HG03280 (cell line): Measurements from ENCODE around the gene FNDC3A.
A peak's percentile ranks its signal among the peaks of the same experiment; 100 is the strongest.
"Not testable (repeated sequence)": the region's sequence is repeated elsewhere in the genome, so short reads cannot be mapped to it uniquely, and the experiment has no call there.

Experiments
- ATAC-seq: cut with Tn5 transposase; IDR thresholded peaks from one replicate; pipeline ENCODE4 v1.9.1; 2021; ENCODE audit warnings: mild to moderate bottlenecking, moderate library complexity; ENCODE audit not compliant: unreplicated experiment

Gene FNDC3A

DNA sequence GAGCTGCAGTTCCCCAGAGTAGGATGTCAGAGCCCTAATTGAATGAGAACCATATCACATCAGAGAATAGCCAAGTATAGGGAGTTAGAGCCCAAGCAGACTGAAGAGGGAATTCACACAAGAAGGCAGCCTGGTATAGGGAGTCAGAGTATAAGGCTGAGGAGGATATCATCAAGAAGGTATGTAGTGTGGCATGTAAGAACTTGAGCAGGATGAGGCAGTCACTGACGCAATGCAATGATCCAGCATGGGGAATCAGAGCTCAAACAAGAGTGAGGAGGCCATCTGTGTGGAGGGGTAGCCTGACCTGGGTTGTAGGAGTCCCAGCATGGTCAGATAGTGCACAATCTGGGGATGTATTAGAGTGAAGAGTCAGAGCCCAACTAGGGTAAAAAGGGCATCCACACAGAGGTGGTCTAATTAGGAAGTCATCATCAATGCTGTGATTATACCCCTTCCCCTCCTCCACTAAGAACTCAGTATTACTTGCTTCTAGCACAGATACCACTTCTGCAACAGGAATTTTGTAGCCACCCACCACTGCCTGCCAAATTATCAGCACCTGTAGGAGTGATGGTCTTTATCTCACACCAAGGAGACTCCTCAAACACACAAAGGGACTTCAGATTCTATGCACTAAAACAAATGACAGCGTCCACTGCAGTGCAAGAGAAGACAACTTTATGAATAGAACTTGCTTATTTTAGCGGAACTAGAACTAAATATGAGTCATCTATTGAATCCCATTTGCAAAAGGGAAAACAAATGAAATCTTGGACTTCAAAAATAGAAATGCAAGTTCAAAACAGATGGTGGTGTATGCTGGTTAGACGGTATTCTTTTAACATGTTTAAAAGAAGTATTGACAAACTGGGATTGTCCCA is 107.2 kb downstream of the FNDC3A start:
- ATAC-seq: peak; percentile 70

DNA sequence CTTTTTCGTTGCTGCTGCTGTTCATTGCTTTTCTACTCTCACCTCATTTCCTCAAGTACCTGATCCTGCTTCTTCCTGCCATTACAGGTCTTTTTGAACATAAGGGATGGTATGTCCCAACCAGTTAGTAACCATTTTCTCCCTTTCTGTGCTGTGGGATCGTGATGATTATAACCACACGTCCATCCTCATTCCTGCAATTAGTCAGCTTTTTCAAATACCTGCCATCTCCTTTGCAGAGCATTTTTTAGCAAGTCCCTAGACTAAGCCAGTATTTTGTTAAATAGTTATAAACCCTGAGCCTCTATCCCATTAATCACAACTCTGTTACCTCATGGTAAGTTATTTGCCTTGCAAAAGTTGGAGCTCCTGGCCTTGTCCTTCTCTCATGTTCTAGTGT is 109.2 kb downstream of the FNDC3A start:
- no peak for ATAC-seq

DNA sequence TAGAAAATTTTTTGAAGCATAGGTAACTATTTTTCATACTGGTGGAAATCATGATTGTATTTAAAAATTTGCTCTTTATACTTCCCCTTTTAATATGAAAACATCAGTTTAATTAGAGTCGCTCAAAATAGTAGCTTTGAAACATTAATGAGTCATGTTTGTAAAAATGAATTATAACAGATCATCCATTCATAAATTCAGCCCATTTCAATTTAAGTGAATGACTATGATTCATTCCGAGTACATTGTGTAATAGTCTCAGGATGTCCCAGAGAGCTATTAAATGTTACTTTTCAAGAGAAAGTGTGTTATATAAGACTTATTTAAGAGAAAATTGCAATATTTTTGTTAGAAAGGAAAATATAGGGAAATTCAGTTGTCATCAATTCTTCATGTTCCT is 111.0 kb downstream of the FNDC3A start:
- ATAC-seq: no peak

DNA sequence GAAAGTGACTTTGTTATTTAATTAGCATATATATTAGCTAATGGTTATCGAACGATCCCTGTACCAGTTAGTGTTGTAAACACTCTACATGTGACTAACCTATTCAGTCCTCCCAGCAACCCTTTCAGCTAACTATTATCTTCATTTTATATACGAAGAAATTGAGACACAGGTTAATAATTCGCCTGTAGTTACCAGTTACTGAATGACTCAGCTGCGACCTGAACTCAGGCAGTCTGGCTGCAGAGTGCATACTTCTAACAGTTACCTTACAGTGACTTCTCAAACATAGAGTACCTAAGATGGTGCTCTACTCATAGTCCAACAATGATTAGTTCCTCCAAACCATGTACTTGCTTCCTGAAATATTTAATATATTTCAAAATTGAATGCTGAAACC is 117.7 kb downstream of the FNDC3A start:
- no peak for ATAC-seq

DNA sequence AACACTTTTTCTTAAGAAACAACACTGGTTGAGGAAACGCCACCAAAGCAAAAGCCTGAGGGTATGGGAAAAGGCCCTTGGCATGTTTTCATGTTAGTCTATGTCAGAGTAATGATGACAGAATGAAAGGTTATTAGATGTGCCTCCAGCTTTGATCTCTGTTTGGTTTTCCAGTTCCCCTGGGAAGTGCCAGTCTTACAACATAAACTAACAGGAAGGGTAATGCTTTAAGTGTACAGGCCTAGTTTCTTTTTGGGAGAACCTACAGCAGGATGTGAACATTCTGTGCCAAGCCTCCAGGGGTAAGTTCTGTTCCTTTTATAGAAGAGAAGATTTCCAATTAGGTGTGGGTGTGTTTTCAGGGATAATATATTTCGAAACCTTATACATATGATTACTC is 121.7 kb downstream of the FNDC3A start:
- no peak for ATAC-seq

DNA sequence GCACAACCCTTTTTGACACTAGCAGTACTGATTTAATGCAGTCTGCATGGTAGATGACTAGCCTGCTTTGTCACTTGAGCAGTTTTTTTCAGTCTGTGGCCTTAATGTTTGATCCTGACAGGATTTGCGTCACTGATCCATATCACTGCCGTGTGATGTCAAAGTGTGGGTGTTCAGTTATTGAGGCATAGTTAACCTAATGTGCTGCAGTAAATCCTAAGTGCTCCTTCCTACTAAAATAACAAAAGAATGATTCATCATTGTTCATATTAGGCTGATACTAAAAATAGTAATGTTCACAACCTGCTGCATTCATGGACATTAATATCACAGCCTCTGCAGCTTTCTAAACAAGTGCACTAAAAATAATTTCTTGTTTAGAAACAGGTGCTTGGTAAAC is 122.5 kb downstream of the FNDC3A start:
- ATAC-seq: no peak

DNA sequence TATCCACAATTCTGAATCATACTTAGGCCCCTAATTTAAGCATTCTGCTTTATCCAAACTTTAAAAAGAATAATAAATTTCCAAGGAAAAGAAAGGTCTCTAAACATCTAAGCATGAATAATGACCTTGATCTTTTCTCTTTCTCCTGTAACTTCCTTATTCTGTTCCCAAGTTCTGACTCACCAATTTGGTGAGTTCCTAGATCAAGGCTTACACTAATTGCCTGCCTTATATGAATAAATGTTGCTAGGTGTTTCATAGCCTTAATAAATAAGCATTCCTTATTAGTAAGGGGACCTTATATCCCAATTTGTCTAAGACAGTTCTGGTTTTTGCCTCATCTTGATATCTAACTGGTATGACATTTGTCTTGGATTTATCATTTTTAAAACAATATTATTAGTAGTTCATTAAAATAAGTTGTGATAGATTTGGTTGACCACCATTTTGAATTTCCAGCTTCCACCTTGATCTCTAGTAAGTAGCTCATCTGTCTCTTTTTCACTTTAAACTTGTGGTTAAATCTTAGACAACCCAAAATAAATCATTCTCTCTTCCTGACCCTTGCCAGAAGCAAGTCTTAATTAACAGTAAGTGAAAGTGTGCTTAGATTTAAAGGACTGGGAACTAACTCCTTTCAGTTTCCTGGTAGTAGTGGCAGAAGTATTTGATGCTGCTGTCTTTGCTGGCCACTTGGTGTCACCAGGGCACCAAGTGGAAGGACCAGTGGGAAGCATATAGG is 123.2 kb downstream of the FNDC3A start:
- ATAC-seq: no peak

DNA sequence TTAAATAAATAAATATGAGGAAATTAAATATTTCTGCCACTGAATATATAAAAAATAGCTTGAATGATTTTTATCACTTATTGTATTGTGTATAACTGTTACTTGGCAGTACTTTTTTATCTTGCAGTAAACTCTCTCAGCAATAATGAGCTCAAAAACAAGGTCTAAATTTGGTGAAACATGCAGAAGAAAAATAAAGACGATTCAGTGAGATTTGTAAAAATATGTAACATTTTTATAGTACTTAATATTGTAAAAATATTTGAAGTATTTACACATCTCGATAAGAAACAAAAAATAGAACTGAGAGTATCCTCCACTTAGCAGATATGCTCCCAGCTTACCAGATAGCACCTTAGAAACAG is 123.8 kb downstream of the FNDC3A start:
- no peak for ATAC-seq

DNA sequence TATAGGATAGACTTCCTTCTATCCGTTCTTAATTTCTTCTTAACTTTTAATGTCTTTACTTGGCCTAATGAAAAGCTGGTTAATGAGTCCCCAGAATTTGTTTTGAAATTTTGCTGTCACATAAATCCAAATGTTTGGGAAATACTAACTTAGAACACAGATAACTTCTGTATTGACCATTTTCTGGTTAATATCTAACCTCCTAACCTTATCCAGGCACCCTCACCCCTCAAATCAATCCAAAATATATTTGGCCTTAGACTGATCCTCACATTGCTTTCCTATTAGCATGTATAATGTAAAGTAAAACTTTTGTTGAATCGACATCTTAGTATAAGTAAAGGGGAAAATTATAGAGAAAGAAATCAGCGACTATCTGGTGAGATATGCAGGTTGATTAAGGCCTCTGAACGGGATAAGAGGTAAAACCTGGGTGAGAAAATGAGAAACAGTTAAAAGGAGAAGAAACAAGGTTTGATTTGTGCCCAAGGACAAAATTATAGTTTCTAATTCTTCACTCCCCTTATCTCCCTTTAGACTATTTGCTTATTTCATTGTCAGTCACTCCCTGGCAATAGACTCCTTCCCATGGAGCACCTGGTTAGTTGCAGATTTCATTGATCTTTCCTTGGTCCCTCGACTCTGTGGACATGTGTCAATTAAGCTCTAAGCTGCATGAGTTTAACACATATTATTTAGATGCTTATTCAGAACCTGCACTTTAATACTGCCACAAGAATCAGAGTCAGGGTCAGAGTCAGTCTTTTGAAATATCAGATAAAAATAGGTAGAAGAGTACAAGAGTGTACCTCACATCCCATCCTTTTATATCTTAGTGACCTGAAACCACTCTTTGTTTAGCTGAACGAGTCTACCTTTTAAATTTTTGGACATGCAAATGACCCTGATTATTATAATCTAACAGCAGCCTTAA is 125.2 kb downstream of the FNDC3A start:
- no peak for ATAC-seq

DNA sequence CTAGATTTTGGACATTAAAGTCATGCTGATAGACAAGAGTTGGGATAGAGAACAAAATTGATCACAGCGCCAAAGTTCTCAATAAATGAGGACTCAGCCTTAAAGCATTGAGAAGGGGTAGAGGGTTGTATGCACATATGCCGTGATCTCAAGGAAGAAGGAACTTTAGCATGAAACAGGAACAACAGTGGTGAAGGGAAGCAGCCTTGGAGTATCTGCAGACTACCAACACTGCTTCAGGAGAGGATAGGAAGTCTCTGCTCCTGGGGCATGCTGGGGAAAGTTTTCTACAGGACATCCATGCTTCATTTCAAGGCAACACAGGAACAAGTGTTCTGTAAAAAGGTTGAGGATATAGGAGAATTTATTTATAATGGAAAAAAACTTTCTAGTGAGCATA is 132.5 kb downstream of the FNDC3A start:
- no peak for ATAC-seq

DNA sequence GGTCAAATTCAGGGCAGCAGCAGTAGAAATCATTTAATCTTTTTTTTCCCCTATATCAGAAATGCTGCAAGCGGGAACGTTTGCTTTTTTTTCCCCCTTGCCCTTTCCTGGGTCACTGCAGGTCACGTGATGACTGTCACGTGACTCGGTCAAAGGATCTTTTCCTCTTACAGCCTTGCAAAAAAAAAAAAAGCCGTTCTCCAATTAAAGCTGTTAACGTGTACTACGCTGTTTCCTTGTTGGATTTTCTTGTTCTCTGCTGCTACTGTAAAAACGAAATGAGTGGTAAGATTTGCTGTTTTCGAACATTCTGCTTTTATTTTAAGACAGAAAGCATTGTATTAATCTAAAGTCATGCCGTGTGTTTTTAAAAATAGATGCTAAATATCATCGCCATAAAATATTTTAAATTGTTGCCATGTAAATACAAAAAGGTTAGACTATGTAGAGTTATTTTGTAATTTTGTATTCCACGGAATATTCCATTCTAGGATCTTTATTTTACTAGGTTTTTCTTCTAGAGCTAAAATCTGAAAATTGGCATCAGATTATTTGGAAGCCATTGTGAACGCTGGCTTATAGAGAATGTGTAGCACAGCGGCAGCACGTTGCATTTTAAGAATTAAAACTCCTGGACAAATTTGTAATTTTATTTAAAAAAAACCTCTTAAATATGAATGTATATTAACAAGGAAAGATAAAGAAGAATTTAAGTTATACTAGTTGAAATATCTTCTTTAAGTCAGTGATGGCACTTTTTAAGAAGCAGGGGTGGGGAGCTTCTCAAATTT is 134.6 kb downstream of the FNDC3A start:
- ATAC-seq: no peak

DNA sequence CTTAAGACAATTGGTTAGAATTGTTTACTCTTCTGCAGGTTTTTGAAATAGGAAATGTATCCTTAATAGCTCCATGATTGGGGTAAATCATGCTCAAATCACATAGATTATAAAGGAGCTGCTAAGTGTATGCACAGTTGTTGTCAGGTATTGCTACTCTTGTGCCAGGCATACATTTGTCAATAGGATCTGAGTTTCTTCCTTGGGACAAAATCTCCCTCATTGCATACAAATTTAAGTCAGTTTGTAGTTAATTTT is 135.1 kb downstream of the FNDC3A start:
- no peak for ATAC-seq

DNA sequence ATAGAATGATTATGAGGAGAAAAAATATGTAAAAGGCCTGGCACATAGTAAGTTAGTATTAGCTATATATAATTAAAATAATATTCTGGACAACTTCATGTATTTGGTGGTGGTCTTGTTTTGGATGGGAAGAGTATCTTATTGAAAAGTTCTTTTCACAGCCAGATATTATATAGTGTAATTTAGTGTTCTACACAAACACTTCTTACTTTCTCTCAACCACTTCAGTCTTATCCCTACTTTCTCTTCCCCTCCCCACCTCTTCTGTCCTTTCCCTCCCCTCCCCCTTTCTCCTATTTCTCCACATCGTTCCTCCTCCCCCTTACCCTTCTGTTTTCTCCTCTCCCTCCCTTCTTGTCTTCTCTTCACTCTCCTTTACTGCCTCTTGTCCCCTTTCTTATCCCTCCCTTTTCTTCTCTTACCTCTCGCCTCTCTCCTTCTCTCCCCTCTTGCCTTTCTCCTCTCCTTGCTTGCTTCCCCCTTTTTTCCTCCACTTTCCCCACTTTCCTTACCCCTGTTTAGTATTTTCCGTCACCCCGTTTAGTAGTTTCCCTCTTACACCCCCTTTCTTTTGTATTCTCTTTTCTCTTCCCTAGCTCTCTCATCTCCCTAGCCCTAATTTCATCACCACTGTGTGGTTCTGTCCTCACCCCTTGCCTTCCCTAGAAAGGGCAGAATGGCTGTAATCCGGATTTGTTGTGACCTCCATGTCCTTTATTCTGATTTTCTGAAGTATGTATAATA is 137.2 kb downstream of the FNDC3A start:
- no peak for ATAC-seq

DNA sequence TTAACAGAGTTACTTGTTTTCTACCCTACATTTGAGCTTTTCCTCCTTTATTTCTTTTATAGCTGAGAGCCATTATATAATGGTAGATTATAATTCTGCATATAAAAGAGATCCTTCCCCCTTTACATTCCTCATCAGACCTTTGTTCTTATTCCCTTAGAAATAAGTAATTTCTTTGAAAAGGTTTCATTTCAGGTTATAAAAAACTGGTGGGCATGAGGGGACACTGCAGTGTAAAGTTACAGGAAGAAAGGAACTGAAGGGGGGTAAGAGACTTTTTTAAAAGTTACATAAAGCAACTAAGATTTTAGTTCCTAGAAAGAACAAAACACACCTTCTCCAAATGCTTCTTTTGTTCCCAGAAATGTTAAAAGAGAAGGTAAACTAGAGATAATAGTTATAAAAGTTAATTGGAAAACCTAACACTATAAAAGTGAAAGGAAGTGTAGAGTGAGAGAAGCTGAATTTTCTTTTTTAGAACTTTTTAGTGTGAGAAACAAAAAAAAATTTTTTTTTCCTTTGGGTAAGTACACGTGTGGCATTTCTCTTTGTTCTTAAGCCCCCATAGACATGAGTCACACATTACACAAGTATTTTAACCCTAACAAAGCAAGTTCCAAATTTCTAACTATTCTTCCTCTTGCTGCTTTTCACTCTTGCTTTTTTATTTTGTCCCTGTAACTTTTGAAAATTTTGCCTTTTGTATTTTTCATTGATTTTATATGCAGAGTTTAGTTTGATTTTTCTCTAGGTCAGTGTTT is 138.0 kb downstream of the FNDC3A start:
- no peak for ATAC-seq

DNA sequence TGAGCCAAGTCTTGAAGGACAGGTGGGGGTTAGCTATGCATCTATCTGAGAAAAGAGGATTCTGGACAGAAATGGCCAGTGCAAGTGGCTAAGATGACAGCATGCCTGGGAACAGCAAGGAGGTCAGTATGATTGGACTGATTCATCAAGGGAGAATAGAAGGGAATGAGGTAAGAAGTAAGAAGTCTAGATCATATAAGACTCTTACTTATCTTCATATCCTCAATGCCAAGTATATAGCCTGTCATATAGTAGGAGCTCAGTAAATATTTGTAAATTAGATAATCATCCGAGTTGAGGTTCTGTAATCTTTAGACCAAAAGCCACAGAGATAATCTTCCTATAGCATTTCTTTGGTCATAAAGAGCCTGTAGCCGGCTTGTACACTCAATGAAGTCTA is 141.2 kb downstream of the FNDC3A start:
- no peak for ATAC-seq

DNA sequence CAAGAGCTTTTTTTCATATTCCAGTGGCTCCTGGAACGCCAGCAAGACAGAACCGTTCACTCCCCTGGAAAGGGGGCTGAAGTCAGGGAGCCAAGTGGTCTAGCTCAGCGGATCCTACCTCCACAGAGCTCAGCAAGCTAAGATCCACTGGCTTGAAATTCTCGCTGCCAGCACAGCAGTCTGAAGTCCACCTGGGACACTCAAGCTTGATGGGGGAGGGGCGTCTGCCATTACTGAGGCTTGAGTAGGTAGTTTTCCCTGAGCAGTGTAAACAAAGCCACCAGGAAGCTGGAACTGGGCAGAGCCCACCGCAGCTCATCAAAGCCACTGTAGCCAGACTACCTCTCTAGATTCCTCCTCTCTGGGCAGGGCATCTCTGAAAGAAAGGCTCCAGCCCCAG is 142.7 kb downstream of the FNDC3A start:
- ATAC-seq: not testable (repeated sequence)

DNA sequence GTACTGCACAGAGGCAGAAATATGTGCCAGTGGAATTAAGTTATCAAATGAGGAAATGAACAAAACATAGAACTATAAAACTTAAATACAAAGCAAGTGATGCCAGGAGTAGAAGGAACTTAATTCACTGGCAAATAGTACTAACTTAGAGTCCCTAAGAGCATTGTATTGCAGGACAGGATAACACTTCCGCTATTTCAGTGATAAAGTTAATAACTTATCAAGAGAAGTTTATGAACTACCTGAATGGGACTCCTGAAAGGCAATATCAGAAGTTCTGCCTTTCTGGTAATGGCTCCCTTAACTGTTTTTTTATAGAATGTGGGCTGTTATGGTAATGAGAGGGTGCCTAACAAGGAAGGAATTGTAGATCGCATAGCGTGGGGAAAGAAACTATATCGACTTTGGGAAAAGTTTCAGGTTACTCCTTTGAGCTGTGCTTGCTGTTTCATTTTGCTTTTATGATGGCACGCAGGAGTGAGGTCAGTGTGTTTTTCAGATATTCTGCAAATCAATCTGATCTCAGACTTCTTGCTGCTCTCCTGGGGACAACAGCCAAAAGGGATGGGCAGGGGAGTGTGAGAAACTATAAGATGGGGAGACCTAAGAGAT is 149.1 kb downstream of the FNDC3A start:
- ATAC-seq: no peak

DNA sequence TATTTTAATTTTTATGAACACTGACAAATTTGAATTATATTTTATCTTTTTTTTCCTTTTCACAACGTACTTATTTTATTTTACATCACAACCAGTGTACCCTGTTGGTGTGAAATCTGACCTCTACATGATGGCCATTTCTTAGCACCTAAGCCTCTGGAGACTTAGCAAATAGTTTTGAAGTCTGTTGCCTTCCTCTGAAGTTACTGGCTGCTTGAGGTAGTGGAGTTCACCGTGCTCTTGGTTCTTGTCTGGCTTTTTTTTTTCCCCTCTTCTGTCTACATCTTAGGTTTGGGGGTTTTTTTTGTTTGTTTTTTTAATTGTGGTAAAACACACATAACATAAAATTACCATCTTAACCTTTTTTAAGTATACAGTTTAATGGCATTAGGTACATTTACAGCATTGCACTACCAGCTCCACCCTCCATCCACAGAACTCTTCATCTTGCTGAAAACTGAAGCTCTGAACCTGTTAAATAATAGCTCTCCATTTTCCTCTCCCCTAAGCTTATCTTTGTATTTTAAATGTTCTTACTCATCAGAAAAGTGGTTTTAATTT is 150.3 kb downstream of the FNDC3A start:
- no peak for ATAC-seq
